GM12878 (cell line): ENCODE data around the gene DEPDC1B.

Experiments
- BRCA1 ChIP-seq: IDR thresholded peaks from 2 replicates; pipeline ENCODE4 v1.6.1; 2011; ENCODE audit warnings: low read depth, low read length, improper control_type of control experiment
- HDGF ChIP-seq: fragments of 450-650 bp; IDR thresholded peaks from 2 replicates; pipeline ENCODE4 v1.6.1; 2016; ENCODE audit warnings: antibody characterized with exemption
- POLR2AphosphoS5 ChIP-seq: IDR thresholded peaks from 2 replicates; pipeline ENCODE4 v1.6.1; 2011; ENCODE audit warnings: mild to moderate bottlenecking, low read length, inconsistent platforms
- TF ChIP-seq, protein P1 (sequence below): fragments of 450-650 bp; IDR thresholded peaks from 2 replicates; pipeline ENCODE4 v1.6.1; 2016; ENCODE audit warnings: mild to moderate bottlenecking
- TF ChIP-seq, protein P2 (sequence below): IDR thresholded peaks from 2 replicates; pipeline ENCODE4 v1.6.1; 2012; ENCODE audit warnings: mild to moderate bottlenecking, low read depth, low read length

DNA sequence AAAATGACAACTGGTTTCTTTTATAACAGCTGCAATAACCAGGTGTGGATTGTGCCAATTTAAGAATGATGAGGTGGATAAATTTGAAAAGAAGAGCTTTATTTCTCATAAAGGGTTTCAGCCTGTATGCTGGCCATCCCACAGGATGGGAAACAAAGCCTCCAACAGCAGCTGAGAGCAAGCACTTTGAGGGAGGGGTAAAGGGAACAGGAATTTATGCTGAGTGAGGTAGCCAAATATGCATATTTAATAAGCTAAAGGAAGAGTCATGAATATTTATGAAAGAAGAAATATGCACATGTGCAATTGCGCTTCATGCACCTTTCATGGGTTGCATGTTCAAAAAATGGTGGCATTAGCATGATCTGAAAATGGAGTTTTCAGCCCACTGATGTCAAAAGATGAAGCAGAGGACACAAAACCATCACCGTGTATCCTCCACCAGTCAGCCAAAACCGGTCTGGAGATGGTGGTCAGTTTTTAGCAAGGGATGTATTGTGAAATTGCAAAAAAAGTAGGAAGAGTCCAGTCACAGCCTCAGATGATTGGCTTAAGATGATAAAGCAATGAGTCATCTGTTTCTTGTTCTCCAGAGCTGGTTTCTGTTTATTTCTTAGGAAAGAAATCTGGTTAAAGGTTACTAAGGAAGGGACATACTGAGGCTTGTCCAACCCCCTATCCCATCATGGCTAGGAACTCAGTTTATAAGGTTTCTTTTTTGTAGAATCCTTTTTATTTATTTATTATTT lies 47.9 kb downstream of the DEPDC1B start:
- TF ChIP-seq, protein P1, sequence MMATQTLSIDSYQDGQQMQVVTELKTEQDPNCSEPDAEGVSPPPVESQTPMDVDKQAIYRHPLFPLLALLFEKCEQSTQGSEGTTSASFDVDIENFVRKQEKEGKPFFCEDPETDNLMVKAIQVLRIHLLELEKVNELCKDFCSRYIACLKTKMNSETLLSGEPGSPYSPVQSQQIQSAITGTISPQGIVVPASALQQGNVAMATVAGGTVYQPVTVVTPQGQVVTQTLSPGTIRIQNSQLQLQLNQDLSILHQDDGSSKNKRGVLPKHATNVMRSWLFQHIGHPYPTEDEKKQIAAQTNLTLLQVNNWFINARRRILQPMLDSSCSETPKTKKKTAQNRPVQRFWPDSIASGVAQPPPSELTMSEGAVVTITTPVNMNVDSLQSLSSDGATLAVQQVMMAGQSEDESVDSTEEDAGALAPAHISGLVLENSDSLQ, result no peak
- no peak for TF ChIP-seq POLR2AphosphoS5
- TF ChIP-seq, protein P2, sequence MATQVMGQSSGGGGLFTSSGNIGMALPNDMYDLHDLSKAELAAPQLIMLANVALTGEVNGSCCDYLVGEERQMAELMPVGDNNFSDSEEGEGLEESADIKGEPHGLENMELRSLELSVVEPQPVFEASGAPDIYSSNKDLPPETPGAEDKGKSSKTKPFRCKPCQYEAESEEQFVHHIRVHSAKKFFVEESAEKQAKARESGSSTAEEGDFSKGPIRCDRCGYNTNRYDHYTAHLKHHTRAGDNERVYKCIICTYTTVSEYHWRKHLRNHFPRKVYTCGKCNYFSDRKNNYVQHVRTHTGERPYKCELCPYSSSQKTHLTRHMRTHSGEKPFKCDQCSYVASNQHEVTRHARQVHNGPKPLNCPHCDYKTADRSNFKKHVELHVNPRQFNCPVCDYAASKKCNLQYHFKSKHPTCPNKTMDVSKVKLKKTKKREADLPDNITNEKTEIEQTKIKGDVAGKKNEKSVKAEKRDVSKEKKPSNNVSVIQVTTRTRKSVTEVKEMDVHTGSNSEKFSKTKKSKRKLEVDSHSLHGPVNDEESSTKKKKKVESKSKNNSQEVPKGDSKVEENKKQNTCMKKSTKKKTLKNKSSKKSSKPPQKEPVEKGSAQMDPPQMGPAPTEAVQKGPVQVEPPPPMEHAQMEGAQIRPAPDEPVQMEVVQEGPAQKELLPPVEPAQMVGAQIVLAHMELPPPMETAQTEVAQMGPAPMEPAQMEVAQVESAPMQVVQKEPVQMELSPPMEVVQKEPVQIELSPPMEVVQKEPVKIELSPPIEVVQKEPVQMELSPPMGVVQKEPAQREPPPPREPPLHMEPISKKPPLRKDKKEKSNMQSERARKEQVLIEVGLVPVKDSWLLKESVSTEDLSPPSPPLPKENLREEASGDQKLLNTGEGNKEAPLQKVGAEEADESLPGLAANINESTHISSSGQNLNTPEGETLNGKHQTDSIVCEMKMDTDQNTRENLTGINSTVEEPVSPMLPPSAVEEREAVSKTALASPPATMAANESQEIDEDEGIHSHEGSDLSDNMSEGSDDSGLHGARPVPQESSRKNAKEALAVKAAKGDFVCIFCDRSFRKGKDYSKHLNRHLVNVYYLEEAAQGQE, result no peak
- TF ChIP-seq BRCA1, result no peak
- TF ChIP-seq HDGF, result no peak
